Chondrocyte (in vitro differentiated cells): Measurements from ENCODE around the gene CABP1. TPM values are rescaled to one million over a fixed set of nuclear protein-coding genes. Genes with fewer than 3 reads are reported as not detected.
A peak's percentile ranks its signal among the peaks of the same experiment; 100 is the strongest.
"Not testable (repeated sequence)": the region's sequence is repeated elsewhere in the genome, so short reads cannot be mapped to it uniquely, and the experiment has no call there.

Experiments used
- DNase-seq: peaks from one replicate; pipeline ENCODE4 v3.0.0; 2021; ENCODE audit warnings: mixed read lengths, low spot score
- H3K27ac Mint-ChIP-seq: one replicate; pipeline ENCODE4 v1.8.0; 2021; ENCODE audit warnings: mild to moderate bottlenecking, moderate library complexity, mixed read lengths; ENCODE audit not compliant: unreplicated experiment
- H3K27me3 Mint-ChIP-seq: 2 replicates; pipeline ENCODE4 v1.8.0; 2021; ENCODE audit warnings: low read depth, mixed read lengths
- H3K36me3 Mint-ChIP-seq: 2 replicates; pipeline ENCODE4 v1.8.0; 2021; ENCODE audit warnings: low read depth, mixed read lengths
- H3K4me1 Mint-ChIP-seq: 2 replicates; pipeline ENCODE4 v1.8.0; 2021; ENCODE audit warnings: low read depth, mild to moderate bottlenecking, mixed read lengths
- H3K4me3 Mint-ChIP-seq: one replicate; pipeline ENCODE4 v1.8.0; 2021; ENCODE audit warnings: mild to moderate bottlenecking, moderate library complexity, mixed read lengths; ENCODE audit not compliant: unreplicated experiment
- H3K9me3 Mint-ChIP-seq: 2 replicates; pipeline ENCODE4 v1.8.0; 2021; ENCODE audit warnings: low read depth, mixed read lengths
- total RNA-seq: library from RNA; stranded (reverse); gene quantifications from 3 replicates; pipeline ENCODE4 v1.2.1, GENCODE V29; 2021
- TF ChIP-seq, protein P1 (sequence below): fragments of 200-600 bp; sonication (generic); IDR thresholded peaks from 2 replicates; pipeline ENCODE4 v1.5.0; 2021; ENCODE audit warnings: antibody characterized with exemption, mild to moderate bottlenecking, moderate library complexity

Gene CABP1
- total RNA-seq, 1 donor from 2014 or later: not detected

DNA sequence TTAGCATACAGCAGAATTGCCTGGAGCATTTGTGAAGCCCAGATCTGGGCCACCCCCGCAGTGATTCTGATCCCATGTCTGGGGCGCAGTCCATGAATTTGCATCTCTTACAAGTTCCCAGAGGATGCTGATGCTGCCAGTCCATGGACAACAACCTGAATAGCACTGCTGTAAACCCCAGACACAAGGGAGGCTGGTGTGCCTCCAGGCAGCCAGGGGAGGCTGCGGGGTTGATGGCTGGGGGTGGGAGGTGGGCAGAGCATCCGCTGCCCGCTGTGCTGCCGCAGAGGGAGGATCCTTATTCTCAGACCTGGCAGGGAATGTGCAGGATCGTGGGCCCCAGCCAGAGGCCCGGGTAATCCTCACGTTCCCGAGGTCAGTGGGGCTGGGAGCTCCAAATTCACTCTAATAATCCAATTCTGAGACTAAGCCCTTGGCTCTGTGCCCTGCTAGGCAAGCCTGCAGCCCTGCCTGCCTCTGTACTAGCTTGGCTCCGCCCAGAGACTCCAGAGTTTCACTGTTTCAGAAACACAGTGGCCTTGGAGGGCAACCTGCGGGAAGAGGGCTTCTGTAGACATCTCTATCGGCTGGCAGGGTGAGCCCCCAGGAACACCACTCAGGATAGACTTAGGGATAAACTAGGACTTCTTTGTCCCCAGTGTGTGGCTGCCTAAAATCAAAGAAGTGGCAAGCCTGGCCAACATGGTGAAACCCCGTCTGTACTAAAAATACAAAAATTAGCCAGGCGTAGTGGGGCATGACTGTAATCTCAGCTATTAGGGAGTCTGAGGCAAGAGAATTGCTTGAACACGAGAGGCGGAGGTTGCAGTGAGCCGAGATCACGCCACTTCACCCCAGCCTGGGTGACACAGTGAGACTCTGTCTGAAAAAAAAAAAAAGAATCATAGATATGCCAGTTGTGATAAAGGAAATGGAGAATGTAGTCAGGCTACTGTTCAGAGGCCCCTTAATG lies 28.7 kb downstream of the CABP1 start:
- no peak overlapping the region for H3K27ac Mint-ChIP-seq
- DNase-seq: peak; percentile 64
- TF ChIP-seq, protein P1, sequence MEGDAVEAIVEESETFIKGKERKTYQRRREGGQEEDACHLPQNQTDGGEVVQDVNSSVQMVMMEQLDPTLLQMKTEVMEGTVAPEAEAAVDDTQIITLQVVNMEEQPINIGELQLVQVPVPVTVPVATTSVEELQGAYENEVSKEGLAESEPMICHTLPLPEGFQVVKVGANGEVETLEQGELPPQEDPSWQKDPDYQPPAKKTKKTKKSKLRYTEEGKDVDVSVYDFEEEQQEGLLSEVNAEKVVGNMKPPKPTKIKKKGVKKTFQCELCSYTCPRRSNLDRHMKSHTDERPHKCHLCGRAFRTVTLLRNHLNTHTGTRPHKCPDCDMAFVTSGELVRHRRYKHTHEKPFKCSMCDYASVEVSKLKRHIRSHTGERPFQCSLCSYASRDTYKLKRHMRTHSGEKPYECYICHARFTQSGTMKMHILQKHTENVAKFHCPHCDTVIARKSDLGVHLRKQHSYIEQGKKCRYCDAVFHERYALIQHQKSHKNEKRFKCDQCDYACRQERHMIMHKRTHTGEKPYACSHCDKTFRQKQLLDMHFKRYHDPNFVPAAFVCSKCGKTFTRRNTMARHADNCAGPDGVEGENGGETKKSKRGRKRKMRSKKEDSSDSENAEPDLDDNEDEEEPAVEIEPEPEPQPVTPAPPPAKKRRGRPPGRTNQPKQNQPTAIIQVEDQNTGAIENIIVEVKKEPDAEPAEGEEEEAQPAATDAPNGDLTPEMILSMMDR: no peak

DNA sequence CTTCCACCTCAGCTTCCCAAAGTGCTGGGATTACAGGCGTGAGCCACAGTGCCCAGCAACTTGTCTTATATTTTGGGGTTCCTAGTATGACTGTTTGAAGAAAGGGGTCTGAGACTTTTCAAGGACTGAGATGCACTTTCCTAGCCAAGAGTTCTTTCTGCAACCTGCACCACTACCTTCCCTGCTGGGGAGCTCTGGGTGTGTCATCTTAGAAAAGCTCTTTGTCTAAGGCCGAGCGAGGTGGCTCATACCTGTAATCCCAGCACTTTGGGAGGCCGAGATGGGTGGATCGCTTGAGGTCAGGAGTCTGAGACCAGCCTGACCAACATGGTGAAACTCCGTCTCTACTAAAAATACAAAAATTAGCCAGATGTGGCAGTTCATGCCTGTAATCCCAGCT lies 29.8 kb downstream of the CABP1 start:
- not testable (repeated sequence) for H3K4me1 Mint-ChIP-seq, H3K27ac Mint-ChIP-seq, H3K36me3 Mint-ChIP-seq, H3K9me3 Mint-ChIP-seq, H3K4me3 Mint-ChIP-seq, H3K27me3 Mint-ChIP-seq
- DNase-seq: peak; percentile 11

More for the DNA sequence above, 28.7 kb downstream of the CABP1 start:
- no peaks in the 10 kb centered on the region for H3K9me3 Mint-ChIP-seq
- H3K4me1 Mint-ChIP-seq: no peaks in the 10 kb centered on the region
- no peaks in the 10 kb centered on the region for H3K36me3 Mint-ChIP-seq
- H3K27me3 Mint-ChIP-seq: peaks cover 2% of the 10 kb centered on the region
- no peak overlapping the region for H3K4me3 Mint-ChIP-seq

DNA sequence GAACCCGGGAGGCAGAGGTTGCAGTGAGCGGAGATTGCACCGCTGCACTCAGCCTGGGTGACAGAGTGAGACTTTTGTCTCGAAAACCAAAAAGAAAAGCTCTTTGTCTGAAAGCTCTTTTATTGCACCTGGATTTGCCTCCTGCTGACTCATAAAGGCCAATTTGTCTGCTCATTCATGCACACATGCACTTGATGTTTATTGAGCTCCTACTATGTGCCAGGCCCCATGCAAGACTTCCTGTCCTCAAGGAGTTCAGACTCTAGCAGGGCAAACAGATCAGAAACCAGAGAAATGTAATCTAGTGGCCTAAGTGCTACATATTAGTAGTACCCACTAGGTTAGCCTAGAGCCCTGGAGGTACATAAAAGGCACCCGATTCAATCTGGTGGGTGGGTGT lies 30.2 kb downstream of the CABP1 start:
- no peaks in the 10 kb centered on the region for H3K4me1 Mint-ChIP-seq
- H3K27me3 Mint-ChIP-seq: peaks cover 3% of the 10 kb centered on the region
- no peak for DNase-seq
- no peaks in the 10 kb centered on the region for H3K36me3 Mint-ChIP-seq
- no peak overlapping the region for H3K4me3 Mint-ChIP-seq
- H3K9me3 Mint-ChIP-seq: no peaks in the 10 kb centered on the region
- no peak overlapping the region for H3K27ac Mint-ChIP-seq
- TF ChIP-seq, protein P1: no peak

DNA sequence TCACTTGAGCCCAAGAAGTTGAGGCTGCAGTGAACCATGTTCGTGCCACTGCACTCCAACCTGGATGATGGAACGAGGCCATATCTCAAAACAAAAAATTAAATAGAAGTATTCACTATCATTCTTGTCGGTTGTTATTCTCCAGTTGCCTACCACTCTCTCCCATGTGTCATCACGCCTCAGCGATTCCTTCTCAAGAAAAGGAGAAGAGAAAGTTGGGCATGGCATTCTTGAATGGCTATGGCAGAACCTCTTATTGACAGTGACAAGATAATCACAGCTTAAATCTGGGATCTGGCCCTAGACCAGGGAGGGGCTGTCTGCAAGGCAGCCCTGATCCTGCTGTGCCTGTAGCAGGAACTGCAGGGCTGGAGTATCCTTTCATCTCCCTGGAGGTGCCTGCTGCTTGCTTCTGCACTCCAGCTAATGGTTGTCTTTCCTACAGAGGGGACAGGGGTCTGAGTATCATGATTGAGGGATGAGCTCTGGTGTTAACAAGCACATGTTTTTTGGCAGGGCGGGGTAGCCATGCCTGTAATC lies 33.7 kb downstream of the CABP1 start:
- Mint-ChIP-seq H3K36me3 (no peaks in the 10 kb centered on the region), H3K4me1 (no peaks in the 10 kb centered on the region), H3K4me3 (no peak overlapping the region), H3K27me3 (peaks cover 3% of the 10 kb centered on the region), H3K9me3 (no peaks in the 10 kb centered on the region), H3K27ac (no peak overlapping the region)
- DNase-seq: peak; percentile 15
- TF ChIP-seq, protein P1: no peak

DNA sequence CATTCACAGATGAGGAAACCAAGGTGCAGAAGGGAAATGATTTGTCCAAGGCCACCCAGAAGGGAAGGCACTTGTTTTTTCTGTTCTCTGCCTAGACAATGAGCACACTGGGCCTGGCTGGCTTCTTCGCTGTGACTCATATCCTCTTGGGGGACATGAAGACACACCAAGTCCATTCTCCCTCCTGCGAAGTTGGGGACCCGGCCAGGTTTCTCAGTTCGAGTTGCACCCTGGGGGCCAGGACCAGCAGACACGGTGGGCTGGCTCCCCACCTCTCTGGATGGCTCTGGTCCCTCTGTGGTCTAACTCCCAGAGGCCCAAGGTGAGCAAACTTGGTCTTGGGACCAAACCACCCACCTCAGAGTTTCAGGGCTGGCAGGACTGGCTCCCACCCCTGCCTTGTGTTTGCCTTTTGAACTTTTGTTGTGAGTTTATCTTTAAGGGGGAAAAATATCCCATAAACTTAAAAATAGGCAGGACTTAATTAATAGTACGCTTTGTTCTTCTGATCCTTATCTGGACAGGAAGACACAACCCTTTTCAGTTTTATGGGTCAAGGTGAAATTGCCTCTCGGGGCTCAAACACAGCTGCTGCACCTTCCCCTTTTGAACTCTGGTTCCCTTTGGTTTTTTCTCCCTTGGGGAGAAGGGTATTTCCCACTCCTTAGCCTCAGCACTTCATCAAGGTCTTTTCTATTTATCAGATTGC lies 37.5 kb downstream of the CABP1 start:
- H3K27me3 Mint-ChIP-seq: peaks cover 3% of the 10 kb centered on the region
- DNase-seq: peak; percentile 59
- no peaks in the 10 kb centered on the region for H3K36me3 Mint-ChIP-seq
- no peaks in the 10 kb centered on the region for H3K4me1 Mint-ChIP-seq
- no peaks in the 10 kb centered on the region for H3K9me3 Mint-ChIP-seq
- H3K27ac Mint-ChIP-seq: no peak overlapping the region
- no peak overlapping the region for H3K4me3 Mint-ChIP-seq
- TF ChIP-seq, protein P1: no peak
